KOPT-K1 (cell line): Measurements from ENCODE around the gene ZC3H7A.
A peak's percentile ranks its signal among the peaks of the same experiment; 100 is the strongest.
"Not testable (repeated sequence)": the region's sequence is repeated elsewhere in the genome, so short reads cannot be mapped to it uniquely, and the experiment has no call there.

Experiments
- H3K27ac ChIP-seq: fragments of 200-600 bp; sonication (generic); 2 replicates; pipeline ENCODE4 v1.5.1; 2016; ENCODE audit warnings: antibody characterized with exemption, mild to moderate bottlenecking, low read depth, low read length; ENCODE audit not compliant: poor library complexity, severe bottlenecking
- H3K36me3 ChIP-seq: fragments of 200-600 bp; sonication (generic); 2 replicates; pipeline ENCODE4 v1.5.1; 2017; ENCODE audit warnings: antibody characterized with exemption, mild to moderate bottlenecking, low read length, moderate library complexity; ENCODE audit not compliant: insufficient read depth
- H3K9me3 ChIP-seq: fragments of 200-600 bp; sonication (generic); 2 replicates; pipeline ENCODE4 v1.5.1; 2017; ENCODE audit warnings: antibody characterized with exemption, low read length, mild to moderate bottlenecking; ENCODE audit not compliant: insufficient read depth, poor library complexity, severe bottlenecking

Gene ZC3H7A, protein sequence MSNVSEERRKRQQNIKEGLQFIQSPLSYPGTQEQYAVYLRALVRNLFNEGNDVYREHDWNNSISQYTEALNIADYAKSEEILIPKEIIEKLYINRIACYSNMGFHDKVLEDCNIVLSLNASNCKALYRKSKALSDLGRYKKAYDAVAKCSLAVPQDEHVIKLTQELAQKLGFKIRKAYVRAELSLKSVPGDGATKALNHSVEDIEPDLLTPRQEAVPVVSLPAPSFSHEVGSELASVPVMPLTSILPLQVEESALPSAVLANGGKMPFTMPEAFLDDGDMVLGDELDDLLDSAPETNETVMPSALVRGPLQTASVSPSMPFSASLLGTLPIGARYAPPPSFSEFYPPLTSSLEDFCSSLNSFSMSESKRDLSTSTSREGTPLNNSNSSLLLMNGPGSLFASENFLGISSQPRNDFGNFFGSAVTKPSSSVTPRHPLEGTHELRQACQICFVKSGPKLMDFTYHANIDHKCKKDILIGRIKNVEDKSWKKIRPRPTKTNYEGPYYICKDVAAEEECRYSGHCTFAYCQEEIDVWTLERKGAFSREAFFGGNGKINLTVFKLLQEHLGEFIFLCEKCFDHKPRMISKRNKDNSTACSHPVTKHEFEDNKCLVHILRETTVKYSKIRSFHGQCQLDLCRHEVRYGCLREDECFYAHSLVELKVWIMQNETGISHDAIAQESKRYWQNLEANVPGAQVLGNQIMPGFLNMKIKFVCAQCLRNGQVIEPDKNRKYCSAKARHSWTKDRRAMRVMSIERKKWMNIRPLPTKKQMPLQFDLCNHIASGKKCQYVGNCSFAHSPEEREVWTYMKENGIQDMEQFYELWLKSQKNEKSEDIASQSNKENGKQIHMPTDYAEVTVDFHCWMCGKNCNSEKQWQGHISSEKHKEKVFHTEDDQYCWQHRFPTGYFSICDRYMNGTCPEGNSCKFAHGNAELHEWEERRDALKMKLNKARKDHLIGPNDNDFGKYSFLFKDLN

DNA sequence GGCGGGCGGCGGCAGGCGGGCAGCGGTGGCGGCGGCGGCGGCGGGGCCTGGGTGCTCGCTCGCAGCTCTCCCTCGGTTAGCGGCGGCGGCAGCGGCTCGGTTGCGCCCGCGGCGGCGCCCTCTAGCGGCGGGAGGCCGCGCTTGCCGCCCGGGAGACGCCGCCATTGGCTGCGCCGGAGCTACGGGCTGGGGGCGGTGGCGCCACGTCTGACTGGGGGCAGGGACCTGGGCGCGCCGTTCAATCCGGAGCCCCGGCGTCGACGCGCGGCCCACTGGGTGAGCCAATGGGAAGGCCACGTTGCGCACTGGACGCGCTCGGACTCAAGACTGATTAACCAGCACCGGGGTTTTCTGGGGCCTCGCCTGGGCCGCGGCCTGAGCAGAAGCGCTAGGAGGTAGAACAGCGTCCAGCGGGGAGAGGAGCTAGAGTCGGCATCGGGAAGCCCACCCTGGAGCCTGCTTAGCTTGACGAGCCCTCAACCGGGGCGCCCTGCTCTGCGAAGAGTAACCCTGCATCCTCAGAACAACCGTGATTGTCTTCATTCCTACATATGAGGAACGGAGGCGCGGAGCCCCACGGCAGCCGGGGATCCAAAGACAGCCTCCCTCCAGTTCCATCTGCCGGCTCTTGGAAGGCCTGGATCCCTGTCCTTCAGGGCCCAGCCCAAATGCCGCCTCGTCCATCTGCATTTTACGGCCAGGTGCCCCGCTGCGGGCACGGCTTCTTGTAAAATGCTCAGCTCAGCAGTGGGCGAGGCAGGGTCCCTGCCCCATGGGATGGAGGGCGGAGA, at the start of gene ZC3H7A:
Gene ZC3H7A (minus strand): TSS at position 93 of the 791 bp plus-strand sequence. CDS start 14,904 bp downstream, outside the sequence.
- H3K27ac ChIP-seq: peak within 1 kb of the TSS; percentile 92
- H3K36me3 ChIP-seq: peaks cover 31% of the 10 kb centered on the region
- no peaks in the 10 kb centered on the region for H3K9me3 ChIP-seq

DNA sequence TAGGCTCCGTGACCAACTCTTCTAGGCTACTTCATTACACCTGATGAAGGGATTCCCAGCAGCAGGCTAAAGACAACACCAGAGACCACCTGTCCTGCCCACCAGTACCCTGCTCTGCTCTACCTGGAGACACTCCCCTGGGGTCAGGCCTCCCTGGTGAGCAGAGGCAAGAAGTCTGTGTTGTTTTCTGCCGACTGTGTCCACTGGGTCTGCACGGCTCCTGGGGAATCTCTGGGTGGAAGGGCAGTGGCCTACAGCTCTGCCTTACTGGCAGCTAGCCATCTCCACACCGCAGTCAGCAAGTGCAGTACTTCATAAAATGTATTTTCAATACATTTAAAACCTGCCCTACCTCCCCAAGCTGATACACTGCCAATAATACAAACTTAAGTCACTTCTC, 47.4 kb upstream of the ZC3H7A start:
- Histone ChIP-seq H3K36me3 (peaks cover 99% of the 10 kb centered on the region), H3K9me3 (no peaks in the 10 kb centered on the region), H3K27ac (no peak overlapping the region)

DNA sequence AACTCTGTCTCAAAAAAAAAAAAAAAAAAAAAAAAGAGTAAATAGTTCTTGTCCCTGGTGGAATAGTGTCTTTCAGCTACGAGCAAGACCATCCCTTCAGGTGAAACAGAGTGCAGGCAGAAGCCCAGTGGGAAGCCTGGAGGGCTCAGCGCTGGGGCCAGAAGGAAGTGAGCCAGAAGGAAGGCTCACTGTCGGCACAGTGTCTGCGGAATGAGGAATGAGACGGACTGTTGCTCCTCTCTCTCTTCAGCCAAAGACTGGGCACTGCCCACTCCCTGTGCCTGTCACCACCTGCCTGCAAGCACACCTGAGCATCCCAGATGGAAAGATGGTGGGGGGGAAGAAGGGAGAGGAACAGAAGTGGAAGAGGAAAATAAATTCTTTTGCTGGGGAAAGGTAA, 46.8 kb upstream of the ZC3H7A start:
- no peaks in the 10 kb centered on the region for H3K9me3 ChIP-seq
- H3K36me3 ChIP-seq: peaks cover 99% of the 10 kb centered on the region
- no peak overlapping the region for H3K27ac ChIP-seq

DNA sequence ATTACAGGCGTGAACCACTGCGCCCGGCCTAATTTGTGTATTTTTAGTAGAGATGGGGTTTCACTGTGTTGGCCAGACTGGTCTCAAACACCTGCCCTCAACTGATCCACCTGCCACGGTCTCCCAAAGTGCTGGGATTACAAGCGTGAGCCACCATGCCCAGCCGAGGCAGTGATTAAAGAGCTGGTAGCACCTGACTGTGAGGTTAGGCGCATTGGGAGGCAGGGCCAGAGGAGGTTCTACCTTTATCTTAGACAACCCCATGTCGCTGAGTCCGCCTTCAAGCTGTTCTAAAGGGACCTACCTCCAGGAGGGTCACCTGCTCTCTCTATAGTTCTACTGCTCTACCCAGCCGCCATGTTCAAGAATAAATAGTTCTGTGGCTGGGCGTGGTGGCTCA, 46.1 kb upstream of the ZC3H7A start:
- H3K36me3 ChIP-seq: peaks cover 99% of the 10 kb centered on the region
- no peak overlapping the region for H3K27ac ChIP-seq
- H3K9me3 ChIP-seq: no peaks in the 10 kb centered on the region

DNA sequence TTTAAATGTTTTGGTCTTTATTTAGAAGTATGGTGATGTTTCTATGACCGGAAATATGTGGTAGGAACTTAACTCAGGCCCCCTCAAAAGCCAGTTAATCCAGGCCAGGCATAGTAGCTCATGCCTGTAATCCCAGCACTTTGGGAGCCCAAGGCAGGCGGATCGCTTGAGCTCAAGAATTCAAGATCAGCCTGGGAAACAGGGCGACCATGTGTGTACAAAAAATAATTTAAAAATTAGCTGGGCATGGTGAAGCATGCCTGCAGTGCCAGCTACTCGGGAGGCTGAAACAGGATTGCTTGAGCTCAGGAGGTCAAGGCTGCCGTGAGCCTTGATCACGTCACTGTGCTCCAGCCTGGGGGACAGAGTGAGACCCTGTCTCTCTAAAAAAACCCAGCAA, 44.0 kb upstream of the ZC3H7A start:
- Histone ChIP-seq H3K27ac (no peak overlapping the region), H3K9me3 (no peaks in the 10 kb centered on the region), H3K36me3 (peaks cover 99% of the 10 kb centered on the region)

DNA sequence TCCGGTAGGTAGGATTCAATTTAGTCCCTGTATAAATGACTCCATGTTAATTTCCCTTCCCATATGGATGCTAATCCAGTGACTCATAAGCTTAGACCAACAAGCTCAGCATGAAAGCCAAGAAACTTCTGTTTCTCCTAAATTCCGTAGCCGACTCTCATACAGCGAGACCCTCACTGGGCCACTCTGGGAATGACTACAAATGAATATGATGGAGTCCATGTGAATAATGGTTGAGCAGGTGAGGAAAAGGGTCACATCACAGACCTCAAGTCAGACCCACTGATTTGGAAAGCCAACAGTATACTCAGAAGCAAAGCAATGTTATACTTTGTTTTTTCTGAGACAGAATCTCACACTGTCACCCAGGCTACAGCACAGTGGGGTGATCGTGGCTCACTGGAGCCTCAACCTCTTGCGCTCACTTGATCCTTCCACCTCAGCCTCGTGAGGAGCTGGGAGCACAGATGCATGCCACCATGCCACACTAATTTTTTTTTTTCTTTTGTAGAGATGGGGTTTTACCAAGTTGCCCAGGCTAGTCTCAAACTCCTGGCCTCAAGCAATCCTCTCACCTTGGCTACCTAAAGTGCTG, 39.7 kb upstream of the ZC3H7A start:
- no peak overlapping the region for H3K27ac ChIP-seq
- peaks cover 66% of the 10 kb centered on the region for H3K36me3 ChIP-seq
- no peaks in the 10 kb centered on the region for H3K9me3 ChIP-seq

DNA sequence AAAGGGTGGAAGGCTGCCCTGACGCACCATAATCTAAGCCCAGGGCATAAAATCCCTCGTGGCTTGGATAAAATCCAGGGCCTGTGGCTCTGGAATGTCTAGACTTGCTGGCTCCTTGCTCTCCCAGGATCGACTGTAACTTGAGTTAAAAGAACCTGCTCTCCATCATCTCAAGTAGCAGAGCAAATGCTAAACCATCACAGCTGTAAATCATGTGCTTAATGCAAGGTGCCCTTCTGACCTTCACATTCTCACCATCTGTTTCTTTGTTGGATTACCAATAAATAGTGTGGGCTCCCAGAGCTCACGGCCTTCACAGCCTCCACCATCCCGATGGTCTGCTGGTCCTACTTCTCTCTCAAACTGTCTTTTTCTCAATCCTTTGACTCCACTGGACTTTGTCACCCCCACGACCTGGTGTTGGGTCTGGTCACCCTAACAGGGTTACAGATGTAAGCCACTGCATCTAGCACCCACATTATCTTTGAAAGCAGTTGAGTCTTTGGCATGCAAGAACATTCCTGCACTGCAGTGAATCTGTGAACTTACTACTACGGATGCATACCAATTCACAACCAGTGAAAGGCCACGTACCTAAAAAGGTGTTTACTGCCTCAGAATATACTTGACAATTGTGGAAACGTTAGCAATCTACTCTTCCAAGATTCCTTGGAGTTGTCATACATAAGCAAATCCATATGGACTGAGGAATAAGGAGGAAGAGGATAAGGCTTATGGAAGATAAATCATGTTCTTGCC, 39.0 kb upstream of the ZC3H7A start:
- no peaks in the 10 kb centered on the region for H3K9me3 ChIP-seq
- H3K36me3 ChIP-seq: peaks cover 59% of the 10 kb centered on the region
- H3K27ac ChIP-seq: no peak overlapping the region

DNA sequence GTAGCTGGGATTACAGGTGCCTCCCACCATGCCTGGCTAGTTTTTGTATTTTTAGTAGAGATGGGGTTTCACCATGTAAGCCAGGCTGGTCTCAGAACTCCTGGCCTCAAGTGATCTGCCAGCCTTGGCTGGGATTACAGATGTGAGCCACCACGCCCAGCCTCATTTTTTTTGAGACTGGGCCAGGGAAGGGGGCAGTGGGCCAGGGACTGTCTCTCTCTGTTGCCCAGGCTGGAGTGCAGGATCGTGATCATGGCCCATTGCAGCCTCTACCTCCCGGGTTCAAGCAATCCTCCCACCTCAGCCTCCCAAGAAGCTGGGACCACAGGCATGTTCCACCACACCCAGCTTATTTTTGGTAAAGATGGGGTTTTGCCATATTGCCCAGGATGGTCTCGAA, 38.3 kb upstream of the ZC3H7A start:
- peaks cover 52% of the 10 kb centered on the region for H3K36me3 ChIP-seq
- no peaks in the 10 kb centered on the region for H3K9me3 ChIP-seq
- H3K27ac ChIP-seq: no peak overlapping the region

DNA sequence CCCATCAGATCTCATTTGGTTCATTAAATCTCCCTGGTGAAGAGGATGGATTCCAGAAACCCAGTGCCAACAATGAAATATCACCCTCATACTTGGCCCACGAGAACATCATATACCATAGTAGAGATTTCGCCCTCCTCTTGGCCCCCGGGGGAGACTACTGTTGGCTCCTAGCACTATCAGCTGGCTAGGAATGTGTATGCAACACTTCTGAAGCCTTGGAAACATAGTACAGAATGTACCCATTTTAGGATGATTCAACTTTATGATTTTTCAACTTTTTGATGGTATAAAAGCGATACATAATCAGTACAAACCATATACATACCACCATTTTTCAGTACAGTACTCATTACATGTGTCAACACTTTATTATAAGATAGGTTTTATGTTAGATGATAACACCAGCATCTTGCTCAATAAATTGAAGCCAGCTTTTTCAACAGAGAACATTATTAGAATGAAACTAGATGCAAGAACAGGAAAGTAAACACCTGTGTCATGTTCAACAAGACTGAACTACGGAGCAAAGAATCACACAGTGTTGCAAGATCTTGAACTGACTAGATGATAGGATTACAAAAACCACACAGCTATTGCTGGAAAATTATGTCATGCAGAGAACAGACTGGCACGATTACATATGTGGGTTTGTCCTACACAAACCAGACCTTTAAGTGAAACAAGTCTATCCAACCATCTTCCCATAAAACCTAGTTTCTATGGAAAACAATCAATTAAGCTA, 37.1 kb upstream of the ZC3H7A start:
- Histone ChIP-seq H3K27ac (no peak overlapping the region), H3K36me3 (peaks cover 40% of the 10 kb centered on the region), H3K9me3 (no peaks in the 10 kb centered on the region)

DNA sequence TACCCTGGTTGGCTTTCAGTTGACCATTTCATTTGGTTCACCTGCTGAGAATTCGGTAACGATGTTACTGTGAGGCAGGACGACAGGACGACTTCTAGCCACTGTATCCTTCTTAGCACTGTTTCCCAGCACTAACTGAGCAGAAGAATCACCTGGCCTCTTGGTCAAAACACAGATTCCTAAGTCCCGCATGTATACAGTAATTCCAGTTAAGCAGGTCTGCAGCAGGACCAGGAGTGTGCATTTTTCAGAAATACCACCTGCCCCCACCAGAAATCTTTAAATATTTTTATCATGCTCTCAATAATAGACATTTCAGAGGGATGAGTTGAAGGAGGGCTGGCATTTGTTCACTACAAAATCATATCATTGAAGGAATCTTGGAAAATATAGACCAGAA, 31.6 kb upstream of the ZC3H7A start:
- H3K27ac ChIP-seq: no peak overlapping the region
- H3K9me3 ChIP-seq: no peaks in the 10 kb centered on the region
- H3K36me3 ChIP-seq: no peaks in the 10 kb centered on the region

DNA sequence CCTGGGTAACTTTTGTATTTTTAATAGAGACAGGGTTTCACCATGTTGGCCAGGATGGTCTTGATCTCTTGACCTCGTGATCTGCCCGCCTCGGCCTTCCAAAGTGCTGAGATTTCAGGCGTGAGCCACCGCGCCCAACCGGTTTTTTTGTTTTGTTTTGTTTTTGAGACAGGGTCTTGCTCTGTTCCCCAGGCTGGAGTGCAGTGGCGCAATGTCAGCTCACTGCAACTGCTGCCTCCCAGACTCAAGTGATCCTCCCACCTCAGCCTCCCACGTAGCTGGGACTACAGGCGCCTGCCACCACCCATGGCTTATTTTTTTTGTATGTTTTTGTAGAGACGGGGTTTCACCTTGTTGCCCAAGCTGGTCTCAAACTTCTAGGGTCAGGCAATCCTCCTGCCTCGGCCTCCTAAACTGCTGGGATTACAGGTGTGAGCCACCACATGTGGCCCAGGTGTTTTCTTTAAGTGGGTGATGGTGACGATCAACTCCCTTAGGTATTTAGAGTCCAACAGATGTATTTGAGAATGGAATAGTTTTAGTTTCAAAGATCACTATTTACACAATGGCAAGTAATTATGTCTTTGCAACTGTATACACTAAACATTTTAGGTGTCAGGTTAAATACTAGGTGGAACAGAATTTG, 28.6 kb upstream of the ZC3H7A start:
- not testable (repeated sequence) for H3K27ac ChIP-seq, H3K9me3 ChIP-seq, H3K36me3 ChIP-seq

DNA sequence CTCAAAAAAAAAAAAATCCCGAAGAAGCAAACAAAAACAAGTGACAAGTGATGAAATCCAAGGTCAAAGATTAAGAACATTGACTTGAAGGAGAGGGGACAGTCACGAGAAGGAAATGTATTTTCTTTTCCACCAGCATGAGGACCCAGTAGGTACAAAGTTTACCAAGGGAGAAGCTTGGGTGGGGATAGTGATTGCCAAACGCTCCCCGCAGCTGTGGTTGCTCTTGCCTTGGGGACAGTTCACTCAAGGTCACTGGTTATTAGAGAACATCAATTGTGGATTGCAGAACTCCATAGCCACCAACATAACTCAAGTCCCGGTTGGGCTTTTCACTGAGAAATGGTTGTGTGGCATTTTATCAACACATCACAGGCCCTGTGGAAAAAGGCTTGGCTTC, 27.3 kb upstream of the ZC3H7A start:
- Histone ChIP-seq H3K9me3 (no peaks in the 10 kb centered on the region), H3K36me3 (no peaks in the 10 kb centered on the region), H3K27ac (no peak overlapping the region)

DNA sequence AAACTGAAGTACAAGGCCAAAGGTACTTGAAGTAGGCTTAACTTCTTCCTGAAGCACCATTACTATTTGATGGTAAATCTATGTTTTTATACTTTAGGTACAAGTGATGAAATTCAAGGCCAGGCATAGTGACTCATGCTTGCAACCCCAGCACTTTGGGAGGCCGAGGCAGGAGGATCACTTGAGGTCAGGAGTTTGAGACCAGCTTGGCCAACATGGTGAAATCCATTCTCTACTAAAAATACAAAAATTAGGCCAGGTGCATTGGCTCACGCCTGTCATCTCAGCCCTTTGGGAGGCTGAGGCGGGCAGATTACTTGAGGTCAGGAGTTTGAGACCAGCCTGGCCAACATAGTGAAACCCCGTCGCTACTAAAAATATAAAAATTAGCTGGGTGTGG, 26.6 kb upstream of the ZC3H7A start:
- not testable (repeated sequence) for H3K9me3 ChIP-seq, H3K27ac ChIP-seq, H3K36me3 ChIP-seq
